HTERT RPE-1 (cell line): ENCODE measurements around the gene TRAP1.

Source experiments
- in situ Hi-C: fragments of 300-500 bp; cut with MboI; formaldehyde crosslinking; loops from 4 replicates; pipeline ENCODE4 v1.14.3; 2020; ENCODE audit warnings: low sequenced_read_pairs

The TRAP1 gene

GRCh38 chr16:3717235-3718018, at the start of gene TRAP1:
Gene TRAP1 (minus strand): TSS chr16:3717524. CDS start chr16:3717508, 16 bp downstream.
- in situ Hi-C loops, result no loop called here

- in situ Hi-C loops, result no loop called here
Observed at GRCh38 chr16:3766177-3766576, 48.9 kb upstream of the TRAP1 start.

GRCh38 chr16:3764409-3764808, 47.1 kb upstream of the TRAP1 start:
- in situ Hi-C loops, result no loop called here

GRCh38 chr16:3762107-3762750, 44.9 kb upstream of the TRAP1 start:
- in situ Hi-C loops, result no loop called here

- in situ Hi-C loops, result no loop called here
Observed at GRCh38 chr16:3761375-3762106, 44.2 kb upstream of the TRAP1 start.

GRCh38 chr16:3760518-3760917, 43.2 kb upstream of the TRAP1 start:
- in situ Hi-C loops, result no loop called here

- in situ Hi-C loops, result no loop called here
Observed at GRCh38 chr16:3759736-3760135, 42.4 kb upstream of the TRAP1 start.

GRCh38 chr16:3756113-3756512, 38.8 kb upstream of the TRAP1 start:
- in situ Hi-C loops, result no loop called here

GRCh38 chr16:3755249-3755648, 37.9 kb upstream of the TRAP1 start:
- in situ Hi-C loops, result no loop called here

- in situ Hi-C loops, result no loop called here
Observed at GRCh38 chr16:3754772-3755171, 37.4 kb upstream of the TRAP1 start.

GRCh38 chr16:3754081-3754703, 36.9 kb upstream of the TRAP1 start:
- in situ Hi-C loops, result no loop called here

- in situ Hi-C loops, result no loop called here
Observed at GRCh38 chr16:3752984-3753383, 35.7 kb upstream of the TRAP1 start.

GRCh38 chr16:3751878-3752277, 34.6 kb upstream of the TRAP1 start:
- in situ Hi-C loops, result no loop called here

GRCh38 chr16:3748307-3748706, 31.0 kb upstream of the TRAP1 start:
- in situ Hi-C loops, result no loop called here

GRCh38 chr16:3745751-3746355, 28.5 kb upstream of the TRAP1 start:
- in situ Hi-C loops, result no loop called here

- in situ Hi-C loops, result no loop called here
Observed at GRCh38 chr16:3744018-3744417, 26.7 kb upstream of the TRAP1 start.

- in situ Hi-C loops, result no loop called here
Observed at GRCh38 chr16:3740934-3741333, 23.6 kb upstream of the TRAP1 start.

- in situ Hi-C loops, result no loop called here
Observed at GRCh38 chr16:3740186-3740585, 22.9 kb upstream of the TRAP1 start.

- in situ Hi-C loops, result no loop called here
Observed at GRCh38 chr16:3739636-3740035, 22.3 kb upstream of the TRAP1 start.

- in situ Hi-C loops, result no loop called here
Observed at GRCh38 chr16:3738541-3738940, 21.2 kb upstream of the TRAP1 start.

GRCh38 chr16:3738128-3738527, 20.8 kb upstream of the TRAP1 start:
- in situ Hi-C loops, result no loop called here
